Fibroblast of gingiva (primary cell): ENCODE measurements around the gene COX7A2L.
"Not testable (repeated sequence)": the region's sequence is repeated elsewhere in the genome, so short reads cannot be mapped to it uniquely, and the experiment has no call there.

Experiments used
- DNase-seq: peaks from one replicate; pipeline ENCODE4 v3.0.0-alpha.2; 2011; ENCODE audit warnings: low read depth

The COX7A2L gene, protein sequence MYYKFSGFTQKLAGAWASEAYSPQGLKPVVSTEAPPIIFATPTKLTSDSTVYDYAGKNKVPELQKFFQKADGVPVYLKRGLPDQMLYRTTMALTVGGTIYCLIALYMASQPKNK

GRCh38 chr2:42360890-42361727 lies at the start of gene COX7A2L:
Gene COX7A2L (minus strand): TSS chr2:42361217. CDS start chr2:42361161, 56 bp downstream.
- DNase-seq = peak; percentile 97

DNA sequence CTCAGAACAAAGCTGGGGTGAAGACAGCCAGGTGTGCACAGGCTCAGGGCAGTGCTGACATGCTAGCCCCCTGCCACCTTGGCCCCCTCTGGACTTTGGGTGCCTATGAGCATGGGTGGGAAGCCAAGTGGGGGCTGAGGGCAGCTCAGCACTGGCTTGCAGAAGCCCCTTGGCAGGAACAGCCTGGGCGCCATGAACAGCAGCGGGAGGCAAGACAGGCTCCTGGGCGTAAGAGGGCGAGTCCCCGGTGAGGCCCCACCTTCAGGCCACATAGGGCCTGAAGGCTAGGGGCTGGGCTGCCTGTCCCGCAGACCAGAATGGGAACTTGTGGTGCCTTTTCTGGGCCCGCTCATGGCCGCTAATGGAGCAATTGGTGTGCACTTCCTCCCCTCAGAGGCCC lies 47.0 kb upstream of the COX7A2L start:
- DNase-seq = no peak

DNA sequence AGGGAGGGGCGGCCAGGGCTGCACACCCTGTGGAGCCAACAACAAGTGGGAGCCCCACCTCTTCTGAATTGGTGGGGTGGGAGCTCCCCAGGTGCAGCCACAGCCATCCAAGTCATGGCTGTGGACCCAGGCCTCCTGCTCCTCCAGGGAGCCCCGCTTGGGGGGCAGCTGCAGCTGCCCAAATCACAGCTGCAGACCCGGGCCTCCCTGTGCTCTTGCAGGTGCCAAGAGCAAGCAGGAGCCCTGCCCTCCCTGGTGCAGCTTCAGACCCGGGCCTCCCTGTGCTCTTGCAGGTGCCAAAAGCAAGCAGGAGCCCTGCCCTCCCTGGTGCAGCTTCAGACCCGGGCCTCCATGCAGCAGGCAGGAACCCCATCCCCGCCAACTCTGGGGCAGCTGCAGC lies 46.5 kb upstream of the COX7A2L start:
- DNase-seq = no peak

- no peak for DNase-seq
These were observed 43.7 kb upstream of the COX7A2L start for GRCh38 chr2:42404676-42405075.

DNA sequence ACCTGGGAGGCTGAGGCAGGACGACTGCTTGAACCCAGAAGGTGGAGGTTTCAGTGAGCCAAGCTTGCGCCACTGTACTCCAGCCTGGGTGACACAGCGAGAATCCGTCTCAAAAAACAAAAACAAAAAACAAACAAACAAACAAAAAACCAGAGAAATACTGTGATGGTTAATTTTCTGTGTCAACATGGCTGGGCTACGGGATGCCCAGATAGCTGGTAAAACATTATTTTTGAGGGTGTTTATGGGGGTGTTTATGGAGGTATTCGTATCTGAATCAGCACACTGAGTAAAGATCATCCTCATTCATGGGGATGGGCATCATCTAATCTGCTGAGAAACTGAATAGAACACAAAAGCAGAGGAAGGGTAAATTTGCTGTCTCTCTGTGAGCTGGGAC lies 40.8 kb upstream of the COX7A2L start:
- no peak for DNase-seq

DNA sequence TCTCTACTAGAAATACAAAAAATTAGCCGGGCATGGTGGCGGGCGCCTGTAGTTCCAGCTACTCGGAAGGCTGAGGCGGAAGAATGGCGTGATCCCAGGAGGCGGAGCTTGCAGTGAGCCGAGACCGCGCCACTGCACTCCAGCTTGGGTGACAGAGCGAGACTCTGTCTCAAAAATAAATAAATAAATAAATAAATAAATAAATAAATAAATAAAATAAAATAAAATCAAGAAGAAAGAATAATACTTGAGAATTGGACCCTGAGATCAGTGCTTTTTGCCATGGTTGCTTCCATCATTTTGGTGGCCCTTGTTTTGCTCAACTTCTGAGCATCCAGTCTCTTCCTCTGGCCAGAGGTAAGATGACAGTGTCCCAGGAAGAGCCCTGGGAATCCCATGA lies 37.0 kb upstream of the COX7A2L start:
- not testable (repeated sequence) for DNase-seq

DNA sequence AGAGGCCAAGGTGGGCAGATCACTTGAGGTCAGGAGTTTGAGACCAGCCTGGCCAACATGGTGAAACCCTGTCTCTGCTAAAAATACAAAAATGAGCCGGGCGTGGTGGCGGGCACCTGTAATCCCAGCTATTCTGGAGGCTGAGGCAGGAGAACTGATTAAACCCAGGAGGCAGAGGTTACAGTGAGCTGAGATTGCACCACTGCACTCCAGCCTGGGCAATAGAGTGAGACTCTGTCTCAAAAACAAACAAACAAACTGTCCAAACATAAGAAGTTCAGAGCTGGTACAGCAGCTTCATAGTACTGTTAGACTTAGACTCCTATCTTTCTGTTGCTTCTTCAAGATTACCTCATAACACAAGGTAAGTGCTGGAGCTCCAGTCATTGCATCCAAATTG lies 32.3 kb upstream of the COX7A2L start:
- not testable (repeated sequence) for DNase-seq

DNA sequence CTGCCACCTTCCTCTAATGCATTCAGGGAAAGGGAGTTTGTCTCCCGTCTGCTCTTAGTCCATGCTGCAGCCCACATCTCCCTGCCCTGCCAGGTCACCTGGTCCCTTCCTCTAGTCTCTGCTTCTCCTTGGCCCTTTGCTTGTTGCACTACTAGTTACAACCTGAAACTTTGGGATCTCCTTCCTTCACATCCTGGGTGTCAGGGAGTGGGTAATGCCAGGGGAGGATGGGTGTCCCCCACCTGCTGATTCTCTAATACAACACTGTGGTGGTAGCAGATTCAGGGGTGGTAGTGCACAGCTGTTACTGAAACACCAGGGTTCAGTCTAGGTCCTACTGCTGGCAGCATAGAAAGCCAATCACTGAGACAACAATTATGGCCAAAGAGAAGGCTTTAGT lies 31.2 kb upstream of the COX7A2L start:
- DNase-seq = no peak

DNA sequence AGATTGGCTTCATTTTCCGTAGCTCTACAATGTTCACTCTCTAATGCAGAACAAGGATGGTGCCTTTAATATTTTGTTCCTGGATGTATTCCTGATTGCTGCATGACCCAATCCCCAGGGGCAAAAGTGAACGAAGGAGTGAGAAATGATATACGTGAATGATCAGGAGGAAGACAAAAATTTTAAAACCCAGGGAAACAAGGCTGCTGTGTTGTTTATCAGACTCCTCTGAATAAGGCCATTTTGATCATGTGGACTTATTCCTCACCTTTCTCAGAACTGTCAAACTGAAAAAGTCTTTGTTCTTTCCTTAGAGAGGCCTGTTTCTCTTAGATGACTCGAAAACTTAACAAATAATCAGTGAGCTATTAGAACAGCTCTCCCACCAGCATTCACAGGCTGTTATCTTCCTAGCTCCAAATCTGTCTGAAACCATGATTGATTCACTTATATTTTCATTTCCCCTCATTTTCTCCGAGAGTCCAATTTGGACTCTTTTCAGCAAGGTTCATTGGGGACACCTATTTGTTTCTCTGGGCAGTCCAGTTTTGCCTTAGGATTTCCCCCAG lies 29.5 kb upstream of the COX7A2L start:
- no peak for DNase-seq

GRCh38 chr2:42386682-42387081 lies 25.7 kb upstream of the COX7A2L start:
- no peak for DNase-seq

GRCh38 chr2:42385225-42385624 lies 24.2 kb upstream of the COX7A2L start:
- DNase-seq = no peak

- no peak for DNase-seq
These were observed 23.0 kb upstream of the COX7A2L start for GRCh38 chr2:42383855-42384530.

GRCh38 chr2:42382144-42382543 lies 21.1 kb upstream of the COX7A2L start:
- DNase-seq = no peak

- not testable (repeated sequence) for DNase-seq
These were observed 19.0 kb upstream of the COX7A2L start for GRCh38 chr2:42380026-42380425.

DNA sequence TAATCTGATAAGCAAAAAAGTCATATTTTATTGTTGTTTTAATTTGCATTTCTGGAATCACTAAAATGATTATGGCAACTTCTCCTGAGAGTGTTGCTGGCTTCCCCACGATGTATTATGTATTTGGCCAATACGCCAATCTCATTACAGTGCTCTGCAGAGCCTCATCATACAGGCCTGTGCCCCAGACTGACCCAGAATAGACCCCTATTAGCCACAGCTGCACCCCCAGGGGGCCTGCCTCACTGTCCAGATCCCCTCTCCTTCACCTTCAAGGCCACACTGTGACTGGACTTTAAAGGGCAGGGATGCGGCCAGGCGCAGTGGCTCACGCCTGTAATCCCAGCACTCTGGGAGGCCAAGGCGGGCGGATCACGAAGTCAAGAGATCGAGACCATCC lies 17.4 kb upstream of the COX7A2L start:
- no peak for DNase-seq

DNA sequence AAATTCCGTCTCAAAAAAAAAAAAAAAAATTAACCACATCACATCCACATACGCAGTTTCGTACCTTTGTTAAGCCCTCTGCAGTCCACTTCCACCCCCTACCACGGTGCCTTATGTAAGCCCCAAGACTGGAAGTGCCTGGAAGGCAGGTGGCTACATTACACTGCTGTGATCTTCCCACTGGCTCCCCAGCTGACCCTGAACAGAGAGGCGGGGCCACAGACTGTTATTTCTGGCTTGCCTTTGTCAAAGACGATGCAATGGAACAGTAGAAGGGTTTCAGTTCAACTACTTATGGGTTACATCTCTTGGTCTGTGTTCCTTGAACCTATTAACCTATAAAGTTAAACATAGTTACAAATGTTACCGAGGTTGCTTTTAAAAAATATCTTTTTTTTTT lies 15.7 kb upstream of the COX7A2L start:
- DNase-seq = no peak

DNA sequence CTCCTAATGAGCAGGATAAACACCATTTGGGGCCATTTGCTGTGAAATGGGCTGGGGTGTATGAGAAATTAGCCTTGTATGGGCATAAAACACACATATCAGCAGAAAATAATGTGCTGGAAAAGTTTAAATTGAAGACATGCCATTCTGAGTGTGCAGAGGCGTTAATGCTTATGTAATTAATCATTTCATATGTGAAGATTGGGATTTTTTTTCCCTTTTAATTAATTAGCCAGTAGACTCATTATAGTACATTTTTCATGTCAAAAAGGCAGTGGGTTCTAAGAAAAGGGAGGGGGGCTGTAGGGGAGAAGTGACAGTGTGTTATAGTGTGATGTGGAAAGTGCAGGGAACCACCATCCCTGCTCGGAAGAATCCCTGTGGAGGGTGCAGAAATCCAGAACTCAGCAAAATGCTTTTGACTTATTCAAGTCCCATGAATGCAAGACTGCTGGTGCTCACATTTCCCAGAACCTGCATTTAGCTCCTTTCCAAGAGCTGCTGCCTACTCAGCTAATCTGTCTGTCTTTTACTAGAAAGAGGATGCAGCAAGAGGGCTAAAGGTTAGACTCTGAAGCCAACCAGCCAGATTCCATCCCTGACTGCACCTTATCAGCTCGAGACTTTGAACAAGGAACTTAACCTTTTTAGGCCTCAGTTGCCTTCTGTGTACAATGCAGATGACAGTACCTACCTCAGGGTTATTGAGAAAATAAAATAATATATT lies 11.6 kb upstream of the COX7A2L start:
- no peak for DNase-seq

GRCh38 chr2:42371611-42372473 lies 10.8 kb upstream of the COX7A2L start:
- DNase-seq = no peak

DNA sequence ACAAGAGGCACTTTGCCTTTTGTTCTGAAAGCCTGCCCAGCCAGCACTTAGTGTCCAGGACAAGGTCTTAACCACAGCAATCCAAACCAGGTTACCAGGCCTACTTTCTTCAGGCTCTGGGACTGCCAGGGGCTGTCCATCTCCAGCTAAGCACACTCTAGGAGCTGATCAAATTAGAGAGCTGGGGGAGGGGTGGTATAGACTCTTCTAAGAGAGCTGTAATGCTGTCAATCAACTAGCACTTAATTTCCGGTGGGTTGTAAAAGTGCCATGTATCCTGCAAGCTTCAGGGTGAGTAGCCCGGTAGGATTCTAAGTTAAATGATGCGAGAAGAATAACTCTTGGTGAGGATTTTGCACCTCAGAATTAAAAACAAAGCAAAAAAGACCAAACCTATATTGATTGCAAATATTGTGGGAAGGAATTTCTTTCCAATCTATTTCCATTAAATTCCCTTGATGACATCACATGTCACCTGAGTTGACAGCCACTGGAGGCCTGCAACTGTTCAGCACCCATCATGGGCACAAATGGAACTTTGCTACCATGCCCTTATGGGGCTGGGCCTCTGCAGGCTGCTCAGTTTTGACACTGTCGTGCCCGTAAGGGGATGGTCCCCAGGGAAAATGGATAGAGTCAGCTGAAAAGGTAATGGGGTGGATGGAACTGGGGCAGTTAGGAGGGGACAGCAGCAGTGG lies 8.7 kb upstream of the COX7A2L start:
- no peak for DNase-seq

DNA sequence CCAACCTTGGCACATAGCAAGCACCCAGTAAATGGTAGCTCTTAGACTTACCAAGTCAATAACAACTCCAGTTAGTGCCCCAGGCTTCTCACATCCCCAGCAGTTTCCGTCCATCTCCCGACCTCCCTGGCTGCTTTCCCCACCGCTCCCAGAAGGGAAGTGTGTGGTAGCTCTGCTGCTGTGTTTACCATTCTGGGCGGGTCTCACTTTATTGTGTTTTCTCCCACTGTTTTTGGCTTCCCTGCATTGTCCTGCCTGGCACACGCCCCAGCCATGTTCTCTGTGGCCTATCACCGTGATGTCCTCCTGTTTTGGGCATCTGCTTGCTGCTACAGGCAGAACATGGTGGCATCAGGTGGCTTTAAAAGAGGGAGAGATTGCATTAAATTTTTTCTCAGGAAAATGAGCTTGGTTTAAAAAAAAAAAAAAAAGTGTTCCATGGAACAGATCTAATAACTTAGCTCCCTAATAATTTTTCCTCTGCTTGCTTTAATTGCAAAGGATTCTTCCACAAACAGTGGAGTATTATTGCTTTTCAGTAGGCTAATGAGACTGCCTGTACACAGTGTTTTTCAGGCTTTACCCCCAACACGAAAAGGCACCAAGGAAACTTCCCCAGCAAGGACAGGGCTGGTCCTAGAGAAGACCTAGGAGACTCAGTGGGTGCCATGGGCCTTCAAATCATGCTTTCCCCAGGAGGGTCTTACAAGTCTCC lies 8.0 kb upstream of the COX7A2L start:
- DNase-seq = no peak
